ENCODE results near the gene TMPRSS12. TPM values are rescaled to one million over a fixed set of nuclear protein-coding genes. Genes with fewer than 3 reads are reported as not detected.
"Not testable (repeated sequence)": the region's sequence is repeated elsewhere in the genome, so short reads cannot be mapped to it uniquely, and the experiment has no call there.

Gene TMPRSS12
- total RNA-seq, 2 donors from 2014 or later: not detected

DNA sequence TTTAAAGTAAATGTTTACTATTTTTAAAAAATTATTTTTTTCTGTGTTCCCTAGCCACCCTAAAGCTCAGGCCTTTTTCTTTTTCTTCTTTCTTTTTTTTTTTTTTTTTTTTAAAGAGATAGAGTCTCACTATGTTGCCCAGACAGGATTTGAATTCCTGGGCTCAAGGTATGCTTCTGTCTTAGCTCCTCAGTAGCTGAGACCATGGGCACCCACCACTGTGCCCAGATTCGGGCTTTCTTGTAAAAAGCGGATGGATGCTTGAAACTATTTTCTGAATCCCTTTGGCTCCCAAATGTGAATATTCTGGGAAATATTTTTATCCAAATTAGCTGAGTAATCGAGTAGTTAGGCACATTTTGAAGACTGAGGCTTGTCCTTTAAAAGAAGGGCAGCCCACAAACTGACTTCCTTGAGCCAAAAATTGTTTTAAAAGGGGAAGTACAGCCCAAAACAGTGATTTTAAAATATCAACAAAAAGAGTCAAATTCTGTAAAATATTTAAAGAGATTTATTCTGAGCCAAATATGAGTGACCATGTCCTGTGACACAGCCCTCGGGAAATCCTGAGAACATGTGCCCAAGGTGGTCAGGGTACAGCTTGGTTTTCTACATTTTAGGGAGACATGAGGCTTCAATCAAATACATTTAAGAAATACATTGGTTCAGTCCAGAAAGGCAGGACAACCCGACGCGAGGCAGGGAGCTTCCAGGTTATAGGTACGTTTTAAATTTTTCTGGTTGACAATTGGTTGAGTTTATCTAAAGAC, 80.8 kb downstream of the TMPRSS12 start:
- intact Hi-C loops (cut with DNase I): loop anchor here (2.0 to 10.0 kb wide), 2 partner anchors 61 to 99 kb away; no protein-coding TSS in a partner anchor
- DNase-seq (no peak), ATAC-seq (no peak)

- DNase-seq: no peak
- intact Hi-C loops (cut with DNase I): loop anchor here (2.0 to 10.0 kb wide), 2 partner anchors 61 to 99 kb away; no protein-coding TSS in a partner anchor
- peak in 1 of 2 donors; percentile 6 for ATAC-seq
Observed at GRCh38 chr12:50924131-50924438, 81.4 kb downstream of the TMPRSS12 start.

DNA sequence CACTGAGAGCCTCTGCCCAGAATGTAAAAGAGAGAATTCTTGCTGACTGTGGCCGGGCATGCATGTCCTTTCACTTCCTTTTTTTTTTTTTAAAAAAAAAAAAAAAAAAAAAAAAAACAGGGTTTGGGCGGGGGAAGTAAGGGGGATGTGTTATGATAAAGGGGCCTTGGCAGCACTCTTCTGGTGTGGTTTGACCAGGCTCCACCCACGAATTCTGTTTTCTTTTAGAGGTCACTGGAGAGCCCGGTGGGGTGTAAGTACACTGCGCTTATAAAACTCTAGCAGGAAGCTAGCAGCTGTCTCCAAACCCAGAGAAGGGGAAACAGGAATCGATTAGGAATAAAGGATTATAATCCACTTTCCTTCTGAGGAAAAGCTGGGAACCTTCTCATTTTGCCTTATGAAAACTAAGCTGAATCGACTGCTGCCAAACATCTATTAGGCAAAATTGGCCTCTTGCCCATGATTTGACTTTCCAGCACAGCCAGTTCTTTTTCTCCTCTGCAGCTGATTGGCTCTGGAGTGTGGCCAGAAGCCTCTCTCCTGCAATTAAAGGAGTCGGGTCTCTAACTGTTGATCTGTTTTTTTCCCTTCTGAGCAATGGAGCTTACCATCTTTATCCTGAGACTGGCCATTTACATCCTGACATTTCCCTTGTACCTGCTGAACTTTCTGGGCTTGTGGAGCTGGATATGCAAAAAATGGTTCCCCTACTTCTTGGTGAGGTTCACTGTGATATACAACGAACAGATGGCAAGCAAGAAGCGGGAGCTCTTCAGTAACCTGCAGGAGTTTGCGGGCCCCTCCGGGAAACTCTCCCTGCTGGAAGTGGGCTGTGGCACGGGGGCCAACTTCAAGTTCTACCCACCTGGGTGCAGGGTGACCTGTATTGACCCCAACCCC, 82.0 kb downstream of the TMPRSS12 start:
- intact Hi-C loops (cut with DNase I): loop anchor here (2.0 to 10.0 kb wide), 3 partner anchors 60 to 102 kb away; no protein-coding TSS in a partner anchor
- DNase-seq (peak; percentile 93), ATAC-seq (peak; percentile 95 to 97)

- ATAC-seq: peak; percentile 17 to 42
- no peak for DNase-seq
- intact Hi-C loops (cut with DNase I): loop anchor here (2.0 to 10.0 kb wide), 3 partner anchors 60 to 103 kb away; no protein-coding TSS in a partner anchor
Observed at GRCh38 chr12:50925342-50925651, 82.6 kb downstream of the TMPRSS12 start.

GRCh38 chr12:50925920-50926319, 83.2 kb downstream of the TMPRSS12 start:
- DNase-seq (no peak), ATAC-seq (no peak)
- intact Hi-C loops (cut with DNase I): loop anchor here (2.0 to 10.0 kb wide), 3 partner anchors 59 to 104 kb away; no protein-coding TSS in a partner anchor

GRCh38 chr12:50926415-50926814, 83.7 kb downstream of the TMPRSS12 start:
- ATAC-seq (no peak), DNase-seq (no peak)
- intact Hi-C loops (cut with DNase I): loop anchor here (5.0 to 10.0 kb wide), 2 partner anchors 102 to 104 kb away; no protein-coding TSS in a partner anchor

- not testable (repeated sequence) for ATAC-seq, DNase-seq
- intact Hi-C loops (cut with DNase I): loop anchor here (5.0 to 10.0 kb wide), 2 partner anchors 102 to 105 kb away; no protein-coding TSS in a partner anchor
Observed at GRCh38 chr12:50926932-50927331, 84.2 kb downstream of the TMPRSS12 start.

GRCh38 chr12:50927356-50927755, 84.6 kb downstream of the TMPRSS12 start:
- ATAC-seq: no peak
- DNase-seq: no peak
- intact Hi-C loops (cut with DNase I): loop anchor here (5.0 to 10.0 kb wide), 2 partner anchors 103 to 105 kb away; no protein-coding TSS in a partner anchor

DNA sequence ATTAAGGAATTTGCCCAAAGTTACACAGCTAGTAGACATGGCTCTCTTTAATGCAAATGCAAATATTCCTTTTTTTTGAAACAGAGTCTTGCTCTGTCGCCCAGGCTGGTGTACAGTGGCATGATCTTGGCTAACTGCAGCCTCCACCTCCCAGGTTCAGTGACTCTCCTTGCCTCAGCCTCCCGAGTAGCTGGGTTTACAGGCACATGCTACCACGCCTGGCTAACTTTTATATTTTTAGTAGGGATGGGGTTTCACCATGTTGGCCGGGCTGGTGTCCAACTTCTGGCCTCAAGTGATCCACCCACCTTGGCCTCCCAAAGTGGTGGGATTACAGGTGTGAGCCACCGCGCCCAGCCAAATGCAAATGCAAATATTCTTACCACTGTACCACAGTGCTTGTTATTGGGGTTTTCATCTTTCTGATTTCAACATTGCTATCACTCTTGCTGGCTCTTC, 85.1 kb downstream of the TMPRSS12 start:
- no peak for DNase-seq
- intact Hi-C loops (cut with DNase I): loop anchor here (5.0 to 10.0 kb wide), 2 partner anchors 103 to 105 kb away; no protein-coding TSS in a partner anchor
- ATAC-seq: no peak

- DNase-seq (no peak), ATAC-seq (no peak)
- intact Hi-C loops (cut with DNase I): loop anchor here (5.0 to 10.0 kb wide), 2 partner anchors 104 to 106 kb away; no protein-coding TSS in a partner anchor
Observed at GRCh38 chr12:50928392-50928791, 85.7 kb downstream of the TMPRSS12 start.

DNA sequence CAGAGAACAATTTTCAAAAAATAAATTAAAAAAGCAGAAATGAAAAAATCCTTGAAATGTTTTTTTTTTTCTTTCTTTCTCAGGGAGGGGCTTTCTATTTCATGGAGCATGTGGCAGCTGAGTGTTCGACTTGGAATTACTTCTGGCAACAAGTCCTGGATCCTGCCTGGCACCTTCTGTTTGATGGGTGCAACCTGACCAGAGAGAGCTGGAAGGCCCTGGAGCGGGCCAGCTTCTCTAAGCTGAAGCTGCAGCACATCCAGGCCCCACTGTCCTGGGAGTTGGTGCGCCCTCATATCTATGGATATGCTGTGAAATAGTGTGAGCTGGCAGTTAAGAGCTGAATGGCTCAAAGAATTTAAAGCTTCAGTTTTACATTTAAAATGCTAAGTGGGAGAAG, 87.1 kb downstream of the TMPRSS12 start:
- no peak for ATAC-seq
- DNase-seq: no peak
- intact Hi-C loops (cut with DNase I): loop anchor here (5.0 to 10.0 kb wide), 2 partner anchors 105 to 108 kb away; no protein-coding TSS in a partner anchor

- ATAC-seq; DNase-seq; intact Hi-C loops (cut with DNase I): not testable (repeated sequence)
Observed at GRCh38 chr12:50930477-50930876, 87.8 kb downstream of the TMPRSS12 start.

DNA sequence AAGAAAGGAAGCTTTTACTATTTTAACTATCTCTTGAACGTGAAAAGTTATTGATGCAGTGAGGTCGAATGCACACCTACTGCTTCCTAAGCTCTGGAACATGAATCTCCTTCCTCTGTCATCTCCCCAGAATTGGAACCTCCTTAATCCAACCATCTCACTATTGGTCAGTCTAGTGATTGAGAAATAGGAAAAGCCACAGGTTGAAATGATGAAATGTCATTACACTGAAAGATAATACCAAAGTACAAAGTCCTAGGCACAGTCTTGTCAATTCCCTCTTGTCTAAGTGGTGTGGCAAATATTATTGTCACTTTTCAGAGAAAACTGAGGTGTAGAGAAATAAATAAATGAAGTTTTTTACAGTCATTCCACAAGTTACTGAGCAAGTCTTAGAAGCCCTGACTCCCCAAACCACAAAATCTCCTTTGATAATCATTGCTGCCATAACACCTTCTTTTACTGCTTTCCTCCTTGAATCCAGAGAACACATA, 90.1 kb downstream of the TMPRSS12 start:
- ATAC-seq (no peak), DNase-seq (no peak)
- intact Hi-C loops (cut with DNase I): no loop called here

GRCh38 chr12:50933459-50934124, 90.9 kb downstream of the TMPRSS12 start:
- ATAC-seq (no peak), DNase-seq (no peak)
- intact Hi-C loops (cut with DNase I): no loop called here

GRCh38 chr12:50934371-50934851, 91.7 kb downstream of the TMPRSS12 start:
- no peak for DNase-seq
- intact Hi-C loops (cut with DNase I): no loop called here
- ATAC-seq: peak; percentile 51 to 76

GRCh38 chr12:50934981-50935807, 92.5 kb downstream of the TMPRSS12 start:
- DNase-seq (no peak), ATAC-seq (peak; percentile 46 to 76)
- intact Hi-C loops (cut with DNase I): no loop called here

GRCh38 chr12:50936821-50937530, 94.2 kb downstream of the TMPRSS12 start:
- intact Hi-C loops (cut with DNase I): no loop called here
- DNase-seq (no peak), ATAC-seq (no peak)

Data from left cardiac atrium (tissue), 4 donors.